Hepatocyte (in vitro differentiated cells): ENCODE measurements around the gene HSD17B1.

Experiments
- CTCF ChIP-seq: fragments of 200-600 bp; sonication (generic); IDR thresholded peaks from 2 replicates; pipeline ENCODE4 v1.5.1; 2016; ENCODE audit warnings: antibody characterized with exemption, mild to moderate bottlenecking; ENCODE audit not compliant: poor library complexity
- EZH2 ChIP-seq: fragments of 200-600 bp; sonication (generic); IDR thresholded peaks from 2 replicates; pipeline ENCODE4 v1.6.1; 2016; ENCODE audit warnings: antibody characterized with exemption, mild to moderate bottlenecking, borderline replicate concordance

GRCh38 chr17:42553161-42553818 lies 567 bp downstream of the HSD17B1 start:
- TF ChIP-seq CTCF (no peak), EZH2 (no peak)
